ENCODE results near the gene RFK. TPM values are rescaled to one million over a fixed set of nuclear protein-coding genes. Genes with fewer than 3 reads are reported as not detected.

Gene RFK
- total and polyA plus RNA-seq, 2 of the 13 experiments (the other 11 are each of a cell fraction or from before 2014, with no cell fraction given): 18.2 to 37.2 TPM

DNA sequence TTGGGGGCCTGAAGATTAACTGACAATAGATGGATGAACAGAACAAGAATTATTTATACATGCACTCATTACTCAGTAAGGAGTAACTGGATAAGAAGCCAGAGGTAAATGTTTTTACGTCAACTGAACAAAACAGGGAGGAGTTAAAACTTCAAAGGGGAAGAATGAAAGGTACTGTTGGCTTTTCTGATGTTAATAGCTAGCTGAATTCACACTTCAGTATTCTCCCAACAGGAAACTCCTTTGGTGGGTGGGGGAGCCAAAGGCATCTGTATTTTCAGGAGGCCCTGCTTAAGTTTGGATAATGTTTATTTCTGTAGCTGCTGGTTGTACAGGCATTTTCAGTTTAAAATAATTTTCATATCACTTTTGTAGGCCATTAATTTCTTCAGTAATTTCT is 23.2 kb upstream of the RFK start:
- BruUV-seq (replicated peaks): no TSS peak
- no peak for TF ChIP-seq RARG (CRISPR knock-in tag; IDR thresholded peaks at IDR 0.05; ENCODE audit: low read depth)
- TF ChIP-seq TCF7 (IDR thresholded peaks at IDR 0.05; ENCODE audit: low read depth): peak; percentile 52
- TF ChIP-seq SOX13 (IDR thresholded peaks at IDR 0.05): no peak
- TF ChIP-seq SOX13 (CRISPR knock-in tag; conservative IDR thresholded peaks at IDR 0.05 in 1 of 2, IDR thresholded peaks at IDR 0.05 in 1 of 2): peak in 1 of 2 experiments; percentile 9; a peak in 1 of 4 replicates
- peak in 1 of 2 experiments; percentile 25; a peak in 1 of 4 replicates for TF ChIP-seq EP300 (IDR thresholded peaks at IDR 0.05; ENCODE audit: low read depth in 2 of 2, low read length in 2 of 2)
- TF ChIP-seq EP300 (CRISPR knock-in tag; IDR thresholded peaks at IDR 0.05; ENCODE audit: borderline replicate concordance): no peak
- 0 out of 2 replicates have a peak, but pooled peaks have one; percentile 13 for TF ChIP-seq ARID5B (CRISPR knock-in tag; IDR thresholded peaks at IDR 0.05)
- no peak for TF ChIP-seq YEATS2 (CRISPR knock-in tag; IDR thresholded peaks at IDR 0.05; ENCODE audit: borderline replicate concordance)
- no peak for TF ChIP-seq ZNF160 (CRISPR knock-in tag; IDR thresholded peaks at IDR 0.05)
- no peak for FAIRE-seq
- 0% methylated on average over 1 of the region's 1 CpG for WGBS (ENCODE audit: low lambda C conversion rate)
- Histone ChIP-seq H3K27ac (ENCODE audit: extremely low read length, insufficient read depth, low read length) (no peak overlapping the region), H3K4me1 (ENCODE audit: insufficient read depth, low read length) (peaks cover 57% of the 10 kb centered on the region), H3K4me3 (replicated peaks in 1 of 3; ENCODE audit: insufficient read depth in 1 of 3, low read depth in 2 of 3, low read length in 3 of 3) (no peak overlapping the region), H3K27me3 (ENCODE audit: control insufficient read depth in 1 of 2, insufficient read depth in 2 of 2, low read length in 2 of 2) (no peaks in the 10 kb centered on the region), H4K20me1 (ENCODE audit: insufficient read depth, low read length) (no peaks in the 10 kb centered on the region), H3K79me2 (ENCODE audit: insufficient read depth, low read length) (no peaks in the 10 kb centered on the region), H2AFZ (ENCODE audit: low read length) (no peak overlapping the region), H3K9me3 (ENCODE audit: low read length) (no peaks in the 10 kb centered on the region), H3K9ac (ENCODE audit: insufficient read depth, low read depth, low read length) (no peak overlapping the region), H3K4me2 (ENCODE audit: low read depth, low read length) (no peak overlapping the region), H3K36me3 (replicated peaks in 1 of 2; ENCODE audit: control insufficient read depth in 1 of 2, insufficient read depth in 2 of 2, low read length in 2 of 2) (no peaks in the 10 kb centered on the region)
- ChIA-PET CTCF (ENCODE audit: low intra/inter-chr PET ratio, low total read pairs) (no interaction called here), POLR2A (no interaction called here)
- no peak for ATAC-seq
- peak; percentile 51 for DNase-seq (ENCODE audit: low spot score)
- intact Hi-C loops (cut with micrococcal nuclease; ENCODE audit: unreplicated experiment): no loop called here
- in situ Hi-C loops (cut with HindIII; ENCODE audit: extremely low pct_ligation_motif_present, low pct_unique_long_range_greater_than_20kb): no loop called here

All from HepG2 (cell line).